Loucy (cell line): Measurements from ENCODE around the gene PGAP6.
"Not testable (repeated sequence)": the region's sequence is repeated elsewhere in the genome, so short reads cannot be mapped to it uniquely, and the experiment has no call there.

ENCODE experiments used
- H2AFZ ChIP-seq: fragments of 200-600 bp; sonication (generic); 2 replicates; pipeline ENCODE4 v1.6.0; 2016; ENCODE audit warnings: antibody characterized with exemption, mild to moderate bottlenecking, low read length, moderate library complexity
- H3F3A ChIP-seq: fragments of 200-600 bp; 2 replicates; pipeline ENCODE4 v1.6.0; 2016; ENCODE audit warnings: antibody characterized with exemption, low read depth, mild to moderate bottlenecking
- H3K27me3 ChIP-seq: fragments of 200-600 bp; sonication (generic); 2 replicates; pipeline ENCODE4 v1.6.1; 2014; ENCODE audit warnings: low read length, mild to moderate bottlenecking; ENCODE audit not compliant: insufficient read depth, poor library complexity, severe bottlenecking
- H3K36me3 ChIP-seq: fragments of 200-600 bp; sonication (generic); 2 replicates; pipeline ENCODE4 v1.6.1; 2016; ENCODE audit warnings: low read length; ENCODE audit not compliant: insufficient read depth
- H3K4me1 ChIP-seq: fragments of 200-600 bp; sonication (generic); 2 replicates; pipeline ENCODE4 v1.5.1; 2014; ENCODE audit warnings: low read length, mild to moderate bottlenecking; ENCODE audit not compliant: insufficient read depth, poor library complexity, severe bottlenecking
- H3K4me2 ChIP-seq: fragments of 200-600 bp; sonication (generic); 2 replicates; pipeline ENCODE4 v1.6.0; 2014; ENCODE audit warnings: antibody characterized with exemption, low read length, low read depth, mild to moderate bottlenecking; ENCODE audit not compliant: poor library complexity, severe bottlenecking
- H3K4me3 ChIP-seq: fragments of 200-600 bp; sonication (generic); 2 replicates; pipeline ENCODE4 v1.5.1; 2014; ENCODE audit warnings: low read length, mild to moderate bottlenecking, mixed read lengths; ENCODE audit not compliant: poor library complexity, severe bottlenecking
- H3K79me2 ChIP-seq: fragments of 200-600 bp; sonication (generic); 2 replicates; pipeline ENCODE4 v1.6.1; 2014; ENCODE audit warnings: low read length; ENCODE audit not compliant: insufficient read depth
- H3K9ac ChIP-seq: fragments of 200-600 bp; sonication (generic); 2 replicates; pipeline ENCODE4 v1.6.0; 2014; ENCODE audit warnings: mild to moderate bottlenecking, low read depth, low read length, moderate library complexity; ENCODE audit not compliant: poor library complexity, severe bottlenecking
- H3K9me2 ChIP-seq: fragments of 200-600 bp; sonication (generic); replicated peaks from 2 replicates; pipeline ENCODE4 v1.6.1; 2016; ENCODE audit warnings: low read depth, low read length, mixed read lengths
- H3K9me3 ChIP-seq: fragments of 200-600 bp; sonication (generic); 2 replicates; pipeline ENCODE4 v1.6.1; 2014; ENCODE audit warnings: mild to moderate bottlenecking, antibody characterized with exemption, low read length, low read depth; ENCODE audit not compliant: insufficient read depth
- H4K20me1 ChIP-seq: fragments of 200-600 bp; sonication (generic); 2 replicates; pipeline ENCODE4 v1.6.0; 2014; ENCODE audit warnings: antibody characterized with exemption, low read length, mild to moderate bottlenecking; ENCODE audit not compliant: insufficient read depth, poor library complexity, severe bottlenecking
- CTCF ChIP-seq: fragments of 200-600 bp; sonication (generic); conservative IDR thresholded peaks from 2 replicates; pipeline ENCODE4 v1.5.1; 2014; ENCODE audit warnings: mild to moderate bottlenecking, antibody characterized with exemption, low read length
- EZH2phosphoT487 ChIP-seq: fragments of 200-600 bp; IDR thresholded peaks from 2 replicates; pipeline ENCODE4 v1.6.1; 2018; ENCODE audit warnings: antibody characterized with exemption, mild to moderate bottlenecking, moderate library complexity, borderline replicate concordance

The PGAP6 gene

DNA sequence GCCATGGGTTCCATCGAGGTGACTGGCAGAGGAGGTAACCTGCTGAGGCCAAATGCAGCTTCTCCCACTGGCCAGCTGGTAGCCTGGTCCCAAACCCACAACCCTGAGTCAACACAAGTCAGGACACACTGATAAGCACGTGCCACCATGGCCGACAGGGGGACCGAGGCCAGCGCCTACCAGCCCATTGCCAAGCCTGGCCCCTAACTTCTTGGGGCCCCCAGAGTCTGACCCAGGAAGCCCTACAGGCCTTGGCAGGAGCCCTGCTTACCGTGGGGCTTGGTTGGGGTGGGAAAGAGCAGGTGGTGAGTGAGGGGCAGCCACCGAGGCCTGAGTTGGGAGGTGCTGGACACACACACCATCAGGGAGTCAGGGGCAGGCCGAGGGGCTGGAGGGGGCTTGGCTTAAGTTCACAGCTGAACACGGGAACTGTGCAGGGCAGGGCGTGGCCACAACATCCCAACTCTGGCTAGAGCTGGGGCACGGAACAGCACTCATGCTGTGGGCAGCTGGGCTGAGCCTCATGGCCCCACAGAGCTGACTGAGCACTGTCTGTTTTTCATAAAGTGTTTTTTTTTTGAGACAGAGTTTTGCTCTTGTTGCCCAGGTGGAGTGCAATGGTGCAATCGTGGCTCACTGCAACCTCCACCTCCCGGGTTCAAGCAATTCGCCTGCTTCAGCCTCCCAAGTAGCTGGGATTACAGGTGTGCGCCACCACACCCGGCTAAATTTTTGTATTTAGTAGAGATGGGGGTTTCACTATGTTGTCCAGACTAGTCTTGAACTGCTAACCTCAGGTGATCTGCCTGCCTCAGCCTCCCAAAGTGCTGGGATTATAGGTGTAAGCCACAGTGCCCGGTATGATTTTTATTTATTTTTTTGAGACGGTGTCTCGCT is 16.9 kb downstream of the PGAP6 start:
- no peaks in the 10 kb centered on the region for H3K27me3 ChIP-seq
- H3K36me3 ChIP-seq: no peaks in the 10 kb centered on the region; the same call in 1 of the 2 replicates
- H3F3A ChIP-seq: no peaks in the 10 kb centered on the region
- no peak overlapping the region for H3K9ac ChIP-seq
- no peak overlapping the region for H2AFZ ChIP-seq
- no peaks in the 10 kb centered on the region for H3K9me3 ChIP-seq
- no peaks in the 10 kb centered on the region for H3K9me2 ChIP-seq
- H4K20me1 ChIP-seq: no peaks in the 10 kb centered on the region
- no peak overlapping the region for H3K4me2 ChIP-seq
- TF ChIP-seq EZH2phosphoT487: no peak
- TF ChIP-seq CTCF: no peak
- H3K4me3 ChIP-seq: no peak overlapping the region
- H3K79me2 ChIP-seq: peaks cover 4% of the 10 kb centered on the region; the same call in 1 of the 2 replicates
- no peaks in the 10 kb centered on the region for H3K4me1 ChIP-seq

- TF ChIP-seq CTCF: no peak
- TF ChIP-seq EZH2phosphoT487: no peak
- Histone ChIP-seq H3K4me3 (no peak overlapping the region), H3K4me2 (no peak overlapping the region), H3K27me3 (no peaks in the 10 kb centered on the region), H3F3A (no peaks in the 10 kb centered on the region), H3K9me2 (no peaks in the 10 kb centered on the region), H3K9ac (no peak overlapping the region), H3K4me1 (no peaks in the 10 kb centered on the region), H2AFZ (no peak overlapping the region), H3K36me3 (no peaks in the 10 kb centered on the region; the same call in 1 of the 2 replicates), H3K9me3 (no peaks in the 10 kb centered on the region), H4K20me1 (no peaks in the 10 kb centered on the region), H3K79me2 (no peaks in the 10 kb centered on the region)
Observed at GRCh38 chr16:363766-364490, 17.9 kb downstream of the PGAP6 start.

DNA sequence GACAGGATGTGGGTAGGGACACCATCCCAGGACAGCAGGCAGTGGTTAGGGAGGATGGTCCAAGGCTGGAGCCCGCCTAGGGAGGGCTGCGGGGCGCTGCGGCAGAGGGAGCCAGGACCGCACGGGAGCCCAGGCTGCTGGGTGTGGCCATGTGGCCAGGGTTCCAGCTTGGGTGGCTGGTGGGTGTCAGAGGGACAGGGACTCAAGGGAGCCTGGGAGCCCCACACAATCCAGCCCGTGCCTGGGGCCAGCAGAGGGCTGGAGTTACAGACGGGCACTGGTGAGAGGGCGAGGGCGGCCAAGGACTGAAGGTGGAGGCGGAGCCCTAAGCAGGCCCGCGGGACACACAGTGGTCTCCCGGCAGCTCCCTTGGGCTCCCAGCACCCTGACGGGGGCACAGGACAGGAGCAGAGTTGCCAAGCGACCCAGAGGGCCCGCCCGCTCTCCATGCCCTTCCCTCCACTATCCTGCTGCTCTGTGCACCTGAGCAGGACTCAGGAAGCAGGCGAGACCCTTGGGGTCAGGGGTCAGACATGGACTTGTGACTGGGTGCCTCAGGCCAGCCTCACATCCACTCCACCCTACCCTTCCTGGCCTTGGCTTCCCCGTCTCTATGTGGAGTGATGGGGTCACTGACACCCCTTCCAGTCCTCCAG is 18.5 kb downstream of the PGAP6 start:
- Histone ChIP-seq H3K4me1 (no peaks in the 10 kb centered on the region), H3K4me2 (no peak overlapping the region)

DNA sequence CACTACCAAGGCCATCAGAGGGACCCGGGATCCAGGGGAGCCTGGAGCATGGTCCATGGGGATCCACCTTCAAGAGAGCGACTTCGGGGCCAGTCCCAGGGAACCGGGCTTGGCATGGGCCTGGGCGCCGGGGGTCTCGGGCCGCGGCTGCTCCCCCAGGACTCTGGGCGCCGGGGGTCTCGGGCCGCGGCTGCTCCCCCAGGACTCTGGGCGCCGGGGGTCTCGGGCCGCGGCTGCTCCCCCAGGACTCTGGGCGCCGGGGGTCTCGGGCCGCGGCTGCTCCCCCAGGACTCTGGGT is 19.1 kb downstream of the PGAP6 start:
- H3K4me1 ChIP-seq, H3K4me2 ChIP-seq: not testable (repeated sequence)

More for the DNA sequence above, 18.5 kb downstream of the PGAP6 start:
- H3K9ac ChIP-seq: no peak overlapping the region
- TF ChIP-seq CTCF (no peak), EZH2phosphoT487 (no peak)
- no peak overlapping the region for H3K4me3 ChIP-seq
- H3K79me2 ChIP-seq: no peaks in the 10 kb centered on the region
- H3F3A ChIP-seq: no peaks in the 10 kb centered on the region
- H2AFZ ChIP-seq: no peak overlapping the region
- no peaks in the 10 kb centered on the region for H3K9me3 ChIP-seq
- no peaks in the 10 kb centered on the region; the same call in 1 of the 2 replicates for H3K36me3 ChIP-seq
- H3K27me3 ChIP-seq: no peaks in the 10 kb centered on the region
- no peaks in the 10 kb centered on the region for H3K9me2 ChIP-seq
- H4K20me1 ChIP-seq: no peaks in the 10 kb centered on the region

More for the DNA sequence above, 19.1 kb downstream of the PGAP6 start:
- H3K4me3 ChIP-seq, H3K9me2 ChIP-seq, H2AFZ ChIP-seq, H3K27me3 ChIP-seq, H3K9ac ChIP-seq, H3K79me2 ChIP-seq, H3K9me3 ChIP-seq, H3F3A ChIP-seq, H4K20me1 ChIP-seq, H3K36me3 ChIP-seq: not testable (repeated sequence)
